ENCODE measurements around the gene RPS3. TPM values are rescaled to one million over a fixed set of nuclear protein-coding genes. Genes with fewer than 3 reads are reported as not detected.

The RPS3 gene
- total and polyA plus RNA-seq, 2 experiments from 2014 or later, result 1,745 to 2,793 TPM

DNA sequence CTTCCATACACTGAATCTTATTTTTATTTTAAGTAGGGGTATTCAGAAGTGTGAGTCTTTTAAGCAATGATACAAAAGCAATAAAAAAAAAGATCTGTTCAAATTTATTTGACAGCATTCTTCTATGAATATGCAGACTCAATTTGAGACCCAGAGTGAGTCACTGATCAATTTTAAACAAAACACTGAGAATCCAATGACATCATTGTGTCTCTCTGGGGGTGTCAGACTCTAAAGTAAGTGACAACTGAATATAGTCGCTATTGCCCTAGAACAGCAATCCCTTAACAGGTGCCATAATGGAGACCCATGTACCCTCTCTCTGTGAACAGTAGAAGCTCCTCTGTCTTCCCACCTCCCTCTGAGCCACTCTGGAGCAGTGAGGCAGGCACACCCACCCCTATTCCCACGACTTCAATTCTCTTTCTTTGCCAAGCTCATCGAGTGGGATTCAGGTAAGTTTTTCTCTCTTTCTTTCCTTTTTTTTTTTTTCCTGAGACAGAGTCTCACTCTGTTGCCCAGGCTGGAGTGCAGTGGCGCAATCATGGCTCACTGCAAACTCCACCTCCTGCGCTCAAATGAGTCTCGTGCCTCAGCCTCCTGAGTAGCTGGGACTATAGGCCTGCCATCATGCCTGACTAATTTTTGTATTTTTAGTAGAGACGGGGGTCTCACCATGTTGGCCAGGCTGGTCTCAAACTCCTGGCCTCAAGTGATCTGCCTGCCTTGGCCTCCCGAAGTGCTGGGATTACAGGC is 5.1 kb upstream of the RPS3 start:
- no peak for ATAC-seq
- Mint-ChIP-seq H3K36me3 (ENCODE audit: low read depth) (peaks cover under 1% of the 10 kb centered on the region), H3K27ac (no peak overlapping the region), H3K4me1 (peaks cover 2% of the 10 kb centered on the region; the same call in 1 of the 3 replicates), H3K9me3 (no peaks in the 10 kb centered on the region; the same call in 2 of the 3 replicates), H3K4me3 (no peak overlapping the region), H3K27me3 (ENCODE audit: insufficient read depth, low read depth, poor library complexity) (peaks cover 5% of the 10 kb centered on the region)
- no peak overlapping the region for H3K4me2 ChIP-seq
- H3K27ac ChIP-seq (ENCODE audit: low read depth), result no peak overlapping the region
- TF ChIP-seq NANOG (IDR thresholded peaks at IDR 0.05; ENCODE audit: borderline replicate concordance) (no peak), CREB1 (CRISPR knock-in tag; IDR thresholded peaks at IDR 0.05; ENCODE audit: low read depth) (no peak), JUNB (IDR thresholded peaks at IDR 0.05; ENCODE audit: unreplicated experiment) (no peak), POLR2AphosphoS5 (IDR thresholded peaks at IDR 0.05; ENCODE audit: low read depth) (no peak), STAT1 (IDR thresholded peaks at IDR 0.05; ENCODE audit: unreplicated experiment) (no peak), ZNF331 (CRISPR knock-in tag; IDR thresholded peaks at IDR 0.05; ENCODE audit: low read depth) (no peak), EZH2phosphoT487 (IDR thresholded peaks at IDR 0.05; ENCODE audit: unreplicated experiment) (no peak)
- TF ChIP-seq, protein P1, sequence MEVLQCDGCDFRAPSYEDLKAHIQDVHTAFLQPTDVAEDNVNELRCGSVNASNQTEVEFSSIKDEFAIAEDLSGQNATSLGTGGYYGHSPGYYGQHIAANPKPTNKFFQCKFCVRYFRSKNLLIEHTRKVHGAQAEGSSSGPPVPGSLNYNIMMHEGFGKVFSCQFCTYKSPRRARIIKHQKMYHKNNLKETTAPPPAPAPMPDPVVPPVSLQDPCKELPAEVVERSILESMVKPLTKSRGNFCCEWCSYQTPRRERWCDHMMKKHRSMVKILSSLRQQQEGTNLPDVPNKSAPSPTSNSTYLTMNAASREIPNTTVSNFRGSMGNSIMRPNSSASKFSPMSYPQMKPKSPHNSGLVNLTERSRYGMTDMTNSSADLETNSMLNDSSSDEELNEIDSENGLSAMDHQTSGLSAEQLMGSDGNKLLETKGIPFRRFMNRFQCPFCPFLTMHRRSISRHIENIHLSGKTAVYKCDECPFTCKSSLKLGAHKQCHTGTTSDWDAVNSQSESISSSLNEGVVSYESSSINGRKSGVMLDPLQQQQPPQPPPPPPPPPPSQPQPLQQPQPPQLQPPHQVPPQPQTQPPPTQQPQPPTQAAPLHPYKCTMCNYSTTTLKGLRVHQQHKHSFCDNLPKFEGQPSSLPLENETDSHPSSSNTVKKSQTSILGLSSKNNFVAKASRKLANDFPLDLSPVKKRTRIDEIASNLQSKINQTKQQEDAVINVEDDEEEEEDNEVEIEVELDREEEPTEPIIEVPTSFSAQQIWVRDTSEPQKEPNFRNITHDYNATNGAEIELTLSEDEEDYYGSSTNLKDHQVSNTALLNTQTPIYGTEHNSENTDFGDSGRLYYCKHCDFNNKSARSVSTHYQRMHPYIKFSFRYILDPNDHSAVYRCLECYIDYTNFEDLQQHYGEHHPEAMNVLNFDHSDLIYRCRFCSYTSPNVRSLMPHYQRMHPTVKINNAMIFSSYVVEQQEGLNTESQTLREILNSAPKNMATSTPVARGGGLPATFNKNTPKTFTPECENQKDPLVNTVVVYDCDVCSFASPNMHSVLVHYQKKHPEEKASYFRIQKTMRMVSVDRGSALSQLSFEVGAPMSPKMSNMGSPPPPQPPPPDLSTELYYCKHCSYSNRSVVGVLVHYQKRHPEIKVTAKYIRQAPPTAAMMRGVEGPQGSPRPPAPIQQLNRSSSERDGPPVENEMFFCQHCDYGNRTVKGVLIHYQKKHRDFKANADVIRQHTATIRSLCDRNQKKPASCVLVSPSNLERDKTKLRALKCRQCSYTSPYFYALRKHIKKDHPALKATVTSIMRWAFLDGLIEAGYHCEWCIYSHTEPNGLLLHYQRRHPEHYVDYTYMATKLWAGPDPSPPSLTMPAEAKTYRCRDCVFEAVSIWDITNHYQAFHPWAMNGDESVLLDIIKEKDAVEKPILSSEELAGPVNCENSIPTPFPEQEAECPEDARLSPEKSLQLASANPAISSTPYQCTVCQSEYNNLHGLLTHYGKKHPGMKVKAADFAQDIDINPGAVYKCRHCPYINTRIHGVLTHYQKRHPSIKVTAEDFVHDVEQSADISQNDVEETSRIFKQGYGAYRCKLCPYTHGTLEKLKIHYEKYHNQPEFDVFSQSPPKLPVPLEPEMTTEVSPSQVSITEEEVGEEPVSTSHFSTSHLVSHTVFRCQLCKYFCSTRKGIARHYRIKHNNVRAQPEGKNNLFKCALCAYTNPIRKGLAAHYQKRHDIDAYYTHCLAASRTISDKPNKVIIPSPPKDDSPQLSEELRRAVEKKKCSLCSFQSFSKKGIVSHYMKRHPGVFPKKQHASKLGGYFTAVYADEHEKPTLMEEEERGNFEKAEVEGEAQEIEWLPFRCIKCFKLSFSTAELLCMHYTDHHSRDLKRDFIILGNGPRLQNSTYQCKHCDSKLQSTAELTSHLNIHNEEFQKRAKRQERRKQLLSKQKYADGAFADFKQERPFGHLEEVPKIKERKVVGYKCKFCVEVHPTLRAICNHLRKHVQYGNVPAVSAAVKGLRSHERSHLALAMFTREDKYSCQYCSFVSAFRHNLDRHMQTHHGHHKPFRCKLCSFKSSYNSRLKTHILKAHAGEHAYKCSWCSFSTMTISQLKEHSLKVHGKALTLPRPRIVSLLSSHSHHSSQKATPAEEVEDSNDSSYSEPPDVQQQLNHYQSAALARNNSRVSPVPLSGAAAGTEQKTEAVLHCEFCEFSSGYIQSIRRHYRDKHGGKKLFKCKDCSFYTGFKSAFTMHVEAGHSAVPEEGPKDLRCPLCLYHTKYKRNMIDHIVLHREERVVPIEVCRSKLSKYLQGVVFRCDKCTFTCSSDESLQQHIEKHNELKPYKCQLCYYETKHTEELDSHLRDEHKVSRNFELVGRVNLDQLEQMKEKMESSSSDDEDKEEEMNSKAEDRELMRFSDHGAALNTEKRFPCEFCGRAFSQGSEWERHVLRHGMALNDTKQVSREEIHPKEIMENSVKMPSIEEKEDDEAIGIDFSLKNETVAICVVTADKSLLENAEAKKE (CRISPR knock-in tag; IDR thresholded peaks at IDR 0.05), result no peak
- no peaks in the 10 kb centered on the region for H3K36me3 ChIP-seq (ENCODE audit: insufficient read depth)
- H4K20me1 ChIP-seq (replicated peaks; ENCODE audit: insufficient read depth), result no peaks in the 10 kb centered on the region
- no peaks in the 10 kb centered on the region for H3K27me3 ChIP-seq (ENCODE audit: insufficient read depth)
- H2AFZ ChIP-seq, result no peak overlapping the region
- no peaks in the 10 kb centered on the region for H3K9me2 ChIP-seq (ENCODE audit: insufficient read depth)
- no peak for DNase-seq (ENCODE audit: low spot score)
- H3K4me1 ChIP-seq (ENCODE audit: insufficient read depth), result no peaks in the 10 kb centered on the region
- H3K4me3 ChIP-seq, result no peak overlapping the region
- H3F3A ChIP-seq (replicated peaks; ENCODE audit: low read depth), result no peaks in the 10 kb centered on the region
- H3K79me2 ChIP-seq (replicated peaks; ENCODE audit: insufficient read depth), result no peaks in the 10 kb centered on the region
